ENCODE results near the gene CYP4A22. TPM values are rescaled to one million over a fixed set of nuclear protein-coding genes. Genes with fewer than 3 reads are reported as not detected.

CYP4A22 gene
- total RNA-seq, 2 donors from 2014 or later, result not detected

DNA sequence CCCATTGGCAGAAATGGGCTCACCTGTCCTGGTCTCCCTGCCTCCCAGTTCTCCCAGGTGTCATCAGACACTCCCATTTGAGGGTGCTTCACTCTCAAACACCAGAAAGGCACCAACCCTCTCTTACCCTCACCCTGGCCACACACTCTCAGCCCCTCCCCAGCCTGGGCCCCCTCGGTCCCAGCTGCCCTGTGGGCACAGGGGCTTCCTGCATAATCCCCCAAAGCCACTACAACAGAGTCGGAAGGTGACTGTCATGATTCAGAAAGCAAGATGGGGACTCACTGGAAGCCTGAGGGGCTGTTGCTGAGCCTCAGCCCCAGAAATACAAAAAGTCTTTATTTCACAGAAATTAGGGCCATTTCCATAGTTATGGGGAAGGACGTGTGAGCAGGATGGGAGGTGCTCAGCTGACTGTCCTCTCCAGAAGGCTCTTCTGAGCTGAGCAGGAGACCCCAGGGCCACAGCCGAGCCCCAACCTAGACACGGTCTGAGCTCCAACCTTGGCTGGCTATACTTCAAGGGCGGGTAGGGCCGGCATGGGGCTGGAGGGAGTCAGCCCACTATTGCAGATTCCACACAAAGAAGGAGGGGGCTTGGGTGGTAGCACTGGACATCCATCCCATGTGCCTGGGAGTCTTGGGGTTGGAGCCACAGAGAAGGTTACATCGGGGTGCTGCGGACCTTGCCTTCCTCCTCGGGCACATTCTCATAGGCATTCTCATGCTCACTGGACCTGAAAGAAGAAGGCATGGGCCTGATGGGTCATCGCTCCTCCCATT, 46.3 kb downstream of the CYP4A22 start:
- peaks cover 10 to 14% of the 10 kb centered on the region in 2 donors for H3K4me1 ChIP-seq (ENCODE audit: control insufficient read depth in 1 of 2, low read depth in 2 of 2)

DNA sequence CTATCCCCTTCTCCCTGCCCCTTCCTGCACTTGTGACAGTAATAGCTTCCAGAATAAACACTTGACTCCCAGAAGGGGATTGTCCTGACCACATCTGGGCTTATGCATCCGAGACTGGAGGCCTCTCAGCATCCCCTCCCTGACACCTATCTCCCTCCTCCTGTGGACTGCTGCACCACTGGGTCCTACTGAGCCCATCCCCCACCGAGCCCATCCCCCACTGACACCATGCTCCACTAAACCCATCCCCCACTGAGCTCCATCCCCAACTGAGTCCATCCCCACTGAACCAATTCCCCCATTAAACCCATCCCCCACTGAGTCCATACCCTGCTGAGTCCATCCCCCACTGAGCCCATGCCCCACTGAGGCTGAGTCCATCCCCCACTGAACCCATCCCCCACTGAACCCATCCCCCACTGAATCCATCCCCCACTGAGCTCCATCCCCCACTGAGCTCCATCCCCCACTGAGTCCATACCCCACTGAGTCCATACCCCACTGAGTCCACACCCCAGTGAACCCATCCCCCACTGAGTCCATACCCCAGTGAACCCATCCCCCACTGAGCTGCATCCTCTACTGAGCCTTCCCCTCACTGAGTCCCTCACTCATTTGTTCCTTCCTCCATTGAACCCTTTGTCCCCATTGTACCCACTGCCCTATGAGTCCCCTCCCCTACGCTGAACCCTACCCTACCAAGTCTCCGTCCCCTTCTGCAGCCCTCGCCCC, 47.0 kb downstream of the CYP4A22 start:
- DNase-seq (ENCODE audit: low spot score), result no peak
- Histone ChIP-seq H3K27me3 (replicated peaks; ENCODE audit: insufficient read depth) (no peaks in the 10 kb centered on the region), H3K36me3 (no peaks in the 10 kb centered on the region), H3K4me1 (ENCODE audit: control insufficient read depth in 1 of 2, low read depth in 2 of 2) (peaks cover 10 to 16% of the 10 kb centered on the region in 2 donors), H3K4me3 (no peak overlapping the region), H3K27ac (no peak overlapping the region), H3K9me3 (no peaks in the 10 kb centered on the region)
- no peak for ATAC-seq (ENCODE audit: insufficient number of reproducible peaks, low FRiP score, low read depth)
- TF ChIP-seq, protein P1, sequence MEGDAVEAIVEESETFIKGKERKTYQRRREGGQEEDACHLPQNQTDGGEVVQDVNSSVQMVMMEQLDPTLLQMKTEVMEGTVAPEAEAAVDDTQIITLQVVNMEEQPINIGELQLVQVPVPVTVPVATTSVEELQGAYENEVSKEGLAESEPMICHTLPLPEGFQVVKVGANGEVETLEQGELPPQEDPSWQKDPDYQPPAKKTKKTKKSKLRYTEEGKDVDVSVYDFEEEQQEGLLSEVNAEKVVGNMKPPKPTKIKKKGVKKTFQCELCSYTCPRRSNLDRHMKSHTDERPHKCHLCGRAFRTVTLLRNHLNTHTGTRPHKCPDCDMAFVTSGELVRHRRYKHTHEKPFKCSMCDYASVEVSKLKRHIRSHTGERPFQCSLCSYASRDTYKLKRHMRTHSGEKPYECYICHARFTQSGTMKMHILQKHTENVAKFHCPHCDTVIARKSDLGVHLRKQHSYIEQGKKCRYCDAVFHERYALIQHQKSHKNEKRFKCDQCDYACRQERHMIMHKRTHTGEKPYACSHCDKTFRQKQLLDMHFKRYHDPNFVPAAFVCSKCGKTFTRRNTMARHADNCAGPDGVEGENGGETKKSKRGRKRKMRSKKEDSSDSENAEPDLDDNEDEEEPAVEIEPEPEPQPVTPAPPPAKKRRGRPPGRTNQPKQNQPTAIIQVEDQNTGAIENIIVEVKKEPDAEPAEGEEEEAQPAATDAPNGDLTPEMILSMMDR (IDR thresholded peaks at IDR 0.05), result no peak

More for the DNA sequence above, 46.3 kb downstream of the CYP4A22 start:
- no peaks in the 10 kb centered on the region for H3K9me3 ChIP-seq
- no peak for ATAC-seq (ENCODE audit: insufficient number of reproducible peaks, low FRiP score, low read depth)
- H3K4me3 ChIP-seq, result no peak overlapping the region
- TF ChIP-seq, protein P1 (IDR thresholded peaks at IDR 0.05), result no peak
- DNase-seq (ENCODE audit: low spot score), result no peak
- H3K27me3 ChIP-seq (replicated peaks; ENCODE audit: insufficient read depth), result no peaks in the 10 kb centered on the region
- no peak overlapping the region for H3K27ac ChIP-seq
- H3K36me3 ChIP-seq, result no peaks in the 10 kb centered on the region

DNA sequence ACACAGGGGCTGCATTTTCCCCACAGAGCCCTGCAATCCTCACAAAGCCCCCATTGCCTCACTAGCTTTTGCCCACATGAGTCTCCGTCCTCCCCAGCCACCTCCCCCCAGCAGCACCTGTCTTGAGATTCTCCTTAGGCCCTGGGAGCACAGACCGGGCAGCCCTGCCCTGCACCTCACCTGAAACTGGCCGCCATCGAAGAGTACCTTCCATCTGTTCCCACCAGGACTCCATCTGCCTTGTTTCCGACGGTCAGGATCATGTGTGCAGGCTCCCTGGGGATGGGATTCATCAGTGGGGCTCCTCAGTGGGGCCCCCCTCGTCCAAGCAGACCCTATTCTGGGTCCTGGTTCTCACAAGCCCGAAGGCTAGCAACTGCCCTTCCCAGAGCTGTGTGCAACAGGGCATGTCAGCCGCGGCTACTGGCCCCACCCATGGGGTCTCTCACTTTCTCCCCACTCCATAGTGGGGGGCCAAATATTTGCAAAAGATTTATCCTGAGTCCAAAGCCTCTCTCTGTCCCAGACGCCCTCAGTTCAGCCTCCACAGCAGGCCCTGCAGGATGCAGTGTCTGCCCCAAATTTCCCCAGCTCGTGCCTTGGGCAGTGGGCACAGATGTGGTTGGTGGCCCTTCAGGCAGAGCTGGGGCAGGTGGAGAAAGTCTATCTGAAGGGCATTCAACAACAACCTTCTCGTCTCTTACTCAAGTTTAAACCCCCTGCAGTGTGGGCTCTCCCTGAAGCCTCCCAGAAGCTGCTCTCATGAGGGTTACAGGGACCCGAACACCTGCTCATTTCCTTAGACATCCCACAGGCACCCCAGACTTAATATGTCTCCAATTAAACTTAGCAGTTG, 47.8 kb downstream of the CYP4A22 start:
- TF ChIP-seq, protein P1 (IDR thresholded peaks at IDR 0.05), result no peak

DNA sequence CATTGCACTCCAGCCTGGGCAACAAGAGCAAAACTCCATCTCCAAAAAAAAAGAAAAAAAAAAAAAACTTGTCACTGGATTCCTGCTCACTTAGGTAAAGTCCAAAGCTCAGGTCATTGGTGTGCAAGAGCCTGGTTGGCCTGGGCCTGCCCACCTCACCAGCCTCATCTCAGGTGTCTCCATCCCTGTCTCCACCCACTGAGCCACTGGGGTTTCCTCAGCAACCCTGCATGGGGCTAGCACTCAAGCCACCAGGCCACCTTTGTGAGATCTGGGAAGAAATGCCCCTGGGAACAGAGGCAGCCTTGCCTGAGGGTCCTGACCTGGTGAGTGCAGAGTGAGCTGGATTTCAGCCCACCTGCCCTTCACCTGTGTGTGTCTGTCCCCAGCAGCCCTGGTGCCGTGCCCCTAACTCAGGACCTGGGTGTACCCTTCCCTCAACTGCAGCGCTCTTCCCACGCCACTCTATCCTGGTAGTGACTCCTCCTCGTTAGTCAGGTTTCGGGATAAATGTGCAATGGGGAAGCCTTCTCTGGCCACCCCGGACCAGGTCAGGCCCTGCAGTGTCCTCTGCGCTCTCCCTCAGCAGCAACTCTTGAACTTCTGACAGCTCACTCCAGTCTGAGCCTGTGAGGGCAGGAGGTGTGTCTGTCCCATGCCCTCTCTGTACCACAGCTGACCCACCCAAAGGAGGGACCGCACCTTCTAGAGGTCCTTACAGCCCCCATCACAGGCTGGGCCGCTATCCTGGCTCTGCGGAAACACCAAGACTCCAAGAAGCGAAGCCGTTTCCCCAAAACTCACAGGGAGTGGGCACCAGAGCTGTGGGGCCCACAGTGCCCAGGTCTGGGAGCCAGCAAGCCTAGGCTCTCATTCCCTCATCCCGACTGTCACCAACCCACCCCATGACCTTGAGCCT, 49.3 kb downstream of the CYP4A22 start:
- TF ChIP-seq, protein P1 (IDR thresholded peaks at IDR 0.05), result no peak
- Histone ChIP-seq H3K27ac (no peak overlapping the region), H3K4me3 (no peak overlapping the region), H3K4me1 (ENCODE audit: control insufficient read depth in 1 of 2, low read depth in 2 of 2) (peaks cover 14 to 23% of the 10 kb centered on the region in 2 donors), H3K27me3 (replicated peaks; ENCODE audit: insufficient read depth) (no peaks in the 10 kb centered on the region), H3K36me3 (no peaks in the 10 kb centered on the region), H3K9me3 (no peaks in the 10 kb centered on the region)
- DNase-seq (ENCODE audit: low spot score) (no peak), ATAC-seq (ENCODE audit: insufficient number of reproducible peaks, low FRiP score, low read depth) (no peak)

More for the DNA sequence above, 47.8 kb downstream of the CYP4A22 start:
- no peak overlapping the region for H3K27ac ChIP-seq
- no peaks in the 10 kb centered on the region for H3K36me3 ChIP-seq
- DNase-seq (ENCODE audit: low spot score) (no peak), ATAC-seq (ENCODE audit: insufficient number of reproducible peaks, low FRiP score, low read depth) (no peak)
- H3K4me3 ChIP-seq, result no peak overlapping the region
- peaks cover 9 to 17% of the 10 kb centered on the region in 2 donors for H3K4me1 ChIP-seq (ENCODE audit: control insufficient read depth in 1 of 2, low read depth in 2 of 2)
- no peaks in the 10 kb centered on the region for H3K9me3 ChIP-seq
- H3K27me3 ChIP-seq (replicated peaks; ENCODE audit: insufficient read depth), result no peaks in the 10 kb centered on the region

All from thoracic aorta (tissue), 2 donors.